Inferior parietal cortex (tissue), 1 donor: ENCODE data around the gene ADAMTS13.
"Not testable (repeated sequence)": the region's sequence is repeated elsewhere in the genome, so short reads cannot be mapped to it uniquely, and the experiment has no call there.

Experiments used
- DNase-seq: peaks from one replicate; pipeline ENCODE4 v3.0.0-alpha.2; 2016; ENCODE audit errors: extremely low spot score

Gene ADAMTS13

GRCh38 chr9:133392308-133392707 is 29.9 kb upstream of the ADAMTS13 start:
- DNase-seq, result not testable (repeated sequence)

DNA sequence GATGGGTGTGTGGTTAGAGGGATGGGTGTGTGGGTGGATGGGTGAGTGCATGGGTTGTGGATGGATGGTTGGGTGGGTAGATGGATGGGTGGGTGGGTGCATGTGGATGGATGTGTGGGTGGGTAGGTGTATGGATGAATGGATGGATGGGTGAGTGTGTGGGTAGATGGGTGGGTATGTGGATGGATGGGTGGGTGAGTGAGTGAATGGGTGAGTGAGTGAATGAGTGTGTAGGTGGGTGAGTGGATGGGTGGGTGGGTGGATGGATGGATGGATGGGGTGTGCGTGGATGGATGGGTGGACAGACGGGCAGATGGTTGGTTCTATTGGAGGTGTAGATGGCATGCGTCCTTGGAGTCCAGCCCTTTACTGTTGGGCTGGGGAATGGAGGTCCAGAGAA is 28.8 kb upstream of the ADAMTS13 start:
- no peak for DNase-seq

- no peak for DNase-seq
Observed at GRCh38 chr9:133394687-133395271, 27.4 kb upstream of the ADAMTS13 start.

GRCh38 chr9:133396952-133397351 is 25.2 kb upstream of the ADAMTS13 start:
- no peak for DNase-seq

DNA sequence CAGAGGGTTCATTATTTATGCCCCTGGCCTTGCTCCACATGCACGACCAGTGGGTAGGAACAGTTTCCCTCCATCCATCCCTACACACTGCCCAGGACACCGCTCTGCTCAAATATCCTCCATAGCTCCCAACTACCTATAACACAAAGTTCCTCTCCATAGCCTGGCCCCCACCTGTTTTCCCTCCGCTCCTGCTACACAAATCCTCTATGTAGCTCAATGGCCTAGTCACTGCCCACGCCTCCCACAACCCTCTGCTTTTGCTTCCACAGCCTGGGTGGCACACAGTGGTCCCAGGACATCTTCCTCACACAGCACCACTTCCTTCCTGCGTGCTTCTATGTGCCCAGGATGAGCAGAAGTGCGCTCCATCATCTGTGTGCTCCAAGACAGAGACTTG is 24.8 kb upstream of the ADAMTS13 start:
- no peak for DNase-seq

DNA sequence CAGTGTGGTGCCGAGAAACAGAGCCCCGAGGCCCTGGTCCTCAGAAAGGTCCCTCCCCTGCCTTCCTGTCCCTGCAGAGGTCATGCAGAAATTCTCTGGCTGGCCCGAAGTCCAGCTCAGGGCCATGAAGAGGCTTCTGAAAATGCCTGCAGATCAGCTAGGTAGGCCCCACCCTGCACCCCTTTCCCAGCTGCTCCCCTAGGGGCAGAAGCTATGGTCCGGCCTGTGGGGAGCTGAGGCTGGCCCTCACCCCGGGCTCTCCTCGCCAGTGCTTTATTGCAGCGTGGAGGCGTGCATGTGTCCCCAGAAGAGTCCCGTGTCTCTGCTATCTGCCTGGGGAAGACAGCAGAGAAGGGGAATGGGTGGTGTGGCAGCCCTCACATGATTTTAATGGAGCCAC is 24.3 kb upstream of the ADAMTS13 start:
- no peak for DNase-seq

DNA sequence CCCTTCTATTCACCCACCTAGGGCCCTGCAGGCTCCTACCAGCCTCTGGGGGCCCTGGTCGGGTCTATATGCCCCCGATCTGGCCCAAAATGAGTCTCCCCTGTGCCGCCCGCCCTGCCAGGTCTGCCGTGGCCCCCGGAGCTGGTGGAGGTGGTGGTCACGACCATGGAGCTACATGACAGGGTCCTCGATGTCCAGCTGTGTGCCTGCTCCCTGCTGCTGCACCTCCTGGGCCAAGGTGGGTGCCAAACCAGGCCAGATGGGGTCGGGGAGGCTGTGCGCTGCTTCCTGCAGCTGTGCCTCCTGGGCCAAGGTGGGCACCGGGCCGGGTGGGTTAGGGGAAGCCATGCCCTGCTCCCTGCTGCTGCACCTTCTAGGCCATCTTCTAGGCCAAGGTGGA is 21.9 kb upstream of the ADAMTS13 start:
- DNase-seq, result no peak

GRCh38 chr9:133401588-133401987 is 20.6 kb upstream of the ADAMTS13 start:
- no peak for DNase-seq

DNA sequence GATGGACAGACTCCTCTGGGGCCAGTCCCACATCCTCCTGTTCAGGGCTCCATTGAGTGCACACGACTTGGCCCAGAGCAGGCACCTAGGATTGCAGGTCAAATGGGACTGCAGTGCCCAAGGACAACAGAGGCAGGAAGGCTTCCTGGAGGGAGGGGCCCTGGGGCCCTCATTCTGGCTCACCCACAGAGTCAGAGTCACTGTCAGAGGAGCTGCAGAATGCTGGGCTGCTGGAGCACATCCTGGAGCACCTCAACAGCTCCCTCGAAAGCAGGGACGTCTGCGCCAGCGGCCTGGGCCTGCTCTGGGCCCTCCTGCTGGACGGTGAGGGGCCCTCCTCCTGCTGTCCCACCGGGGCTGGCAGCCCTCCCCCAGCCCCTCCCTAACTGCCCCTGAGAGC is 19.5 kb upstream of the ADAMTS13 start:
- no peak for DNase-seq

GRCh38 chr9:133403766-133404453 is 18.3 kb upstream of the ADAMTS13 start:
- DNase-seq, result no peak

GRCh38 chr9:133404454-133405002 is 17.6 kb upstream of the ADAMTS13 start:
- DNase-seq, result no peak

GRCh38 chr9:133405508-133406438 is 16.4 kb upstream of the ADAMTS13 start:
- DNase-seq, result no peak

DNA sequence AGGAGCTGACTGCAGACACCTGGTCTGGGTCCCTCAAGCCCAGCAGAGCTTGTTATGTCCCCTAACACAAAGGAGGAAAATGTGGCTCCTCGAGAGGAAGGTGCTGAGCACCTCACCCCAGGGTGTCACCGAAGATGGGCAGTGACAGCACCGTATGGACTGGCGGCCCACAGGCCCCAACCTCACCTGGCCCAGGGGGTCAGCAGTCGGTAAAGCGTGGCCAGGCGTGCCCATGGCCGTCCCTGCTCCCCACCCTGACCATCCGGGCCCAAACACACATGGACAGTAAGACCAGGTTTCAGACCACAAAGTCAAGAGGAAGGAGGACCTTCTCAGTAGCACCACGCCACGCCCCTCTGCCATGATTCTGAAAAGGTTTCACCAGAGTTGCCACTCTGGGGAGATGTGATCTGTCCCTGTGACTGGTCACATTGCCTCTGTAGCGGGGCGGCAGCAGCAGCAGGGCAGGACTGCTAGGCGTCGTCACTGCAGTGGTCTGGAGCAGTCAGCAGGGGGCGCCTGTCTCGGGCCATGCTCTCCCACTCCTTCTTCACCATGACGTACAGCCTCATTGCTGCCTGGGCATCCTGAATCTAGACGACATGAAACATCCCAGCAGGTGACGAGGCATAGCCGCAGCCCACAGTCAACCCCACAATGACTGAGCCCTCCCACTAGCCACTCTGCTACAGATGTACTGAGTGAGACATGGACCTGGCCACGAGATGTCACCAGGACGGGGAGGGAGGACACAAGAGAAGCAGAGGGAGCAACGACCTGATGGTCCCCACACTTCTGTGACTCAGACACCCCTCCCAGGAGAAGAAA is 15.5 kb upstream of the ADAMTS13 start:
- peak; percentile 72 for DNase-seq

- no peak for DNase-seq
Observed at GRCh38 chr9:133408042-133408441, 14.1 kb upstream of the ADAMTS13 start.

- DNase-seq, result no peak
Observed at GRCh38 chr9:133415170-133415569, 7.0 kb upstream of the ADAMTS13 start.

GRCh38 chr9:133417541-133418461 is 4.4 kb upstream of the ADAMTS13 start, which contains the start of gene REXO4:
Gene REXO4, minus strand, starts transcription at chr9:133418010. Its CDS starts 166 bp downstream, at chr9:133417844.
- DNase-seq, result peak; percentile 88

- no peak for DNase-seq
Observed at GRCh38 chr9:133419005-133419404, 3.2 kb upstream of the ADAMTS13 start.

DNA sequence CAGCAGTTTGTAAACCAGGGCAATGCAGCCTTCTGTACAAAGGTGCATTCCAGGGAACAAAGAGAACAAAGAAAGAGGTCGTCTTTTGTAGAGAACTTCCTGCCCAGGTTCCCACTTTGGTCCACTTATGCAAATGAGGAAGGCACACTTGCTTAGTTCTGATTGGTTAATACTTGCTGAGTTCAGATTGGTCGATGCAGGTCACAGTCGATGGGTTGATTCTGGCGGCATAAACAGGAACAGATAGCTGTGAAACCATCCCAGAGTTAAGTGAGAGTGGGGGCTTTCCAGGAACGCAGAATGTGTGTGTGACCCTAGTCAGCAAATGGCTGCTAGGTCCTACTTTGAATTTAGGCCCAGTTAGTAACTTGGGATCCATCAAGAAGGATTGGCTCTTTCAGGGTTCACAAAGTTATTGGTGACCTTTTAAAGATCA is 1.8 kb upstream of the ADAMTS13 start:
- no peak for DNase-seq

- no peak for DNase-seq
Observed at GRCh38 chr9:133423216-133423615, 1.0 kb downstream of the ADAMTS13 start.

DNA sequence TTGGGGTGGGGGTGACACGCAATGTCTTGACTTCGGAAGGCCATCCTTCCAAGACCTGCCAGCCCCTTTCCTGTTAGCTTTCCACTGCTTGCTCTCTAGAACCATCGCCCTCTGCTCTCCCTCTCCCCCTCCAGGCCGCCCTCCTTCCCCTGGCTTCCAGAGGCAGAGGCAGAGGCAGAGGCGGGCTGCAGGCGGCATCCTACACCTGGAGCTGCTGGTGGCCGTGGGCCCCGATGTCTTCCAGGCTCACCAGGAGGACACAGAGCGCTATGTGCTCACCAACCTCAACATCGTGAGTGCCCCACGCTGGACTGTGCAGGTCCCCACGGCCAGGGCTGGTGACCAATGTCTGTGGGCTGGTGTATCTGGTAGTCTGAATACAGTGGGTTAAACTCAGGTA is 2.0 kb downstream of the ADAMTS13 start:
- DNase-seq, result no peak
